ENCODE measurements around the gene PTPRG.
"Not testable (repeated sequence)": the region's sequence is repeated elsewhere in the genome, so short reads cannot be mapped to it uniquely, and the experiment has no call there.

Gene PTPRG

GRCh38 chr3:61688307-61688984 is 127.1 kb downstream of the PTPRG start:
- no peak for DNase-seq

- no peak for DNase-seq
These were observed 128.6 kb downstream of the PTPRG start for GRCh38 chr3:61690016-61690415.

- DNase-seq, result no peak
These were observed 130.1 kb downstream of the PTPRG start for GRCh38 chr3:61691466-61691865.

- no peak for DNase-seq
These were observed 135.9 kb downstream of the PTPRG start for GRCh38 chr3:61697301-61697700.

GRCh38 chr3:61698278-61699072 is 137.1 kb downstream of the PTPRG start:
- not testable (repeated sequence) for DNase-seq

- DNase-seq, result no peak
These were observed 138.3 kb downstream of the PTPRG start for GRCh38 chr3:61699622-61700021.

- DNase-seq, result no peak
These were observed 139.6 kb downstream of the PTPRG start for GRCh38 chr3:61701011-61701410.

- no peak for DNase-seq
These were observed 141.1 kb downstream of the PTPRG start for GRCh38 chr3:61702453-61702852.

- no peak for DNase-seq
These were observed 143.4 kb downstream of the PTPRG start for GRCh38 chr3:61704807-61705206.

- DNase-seq, result no peak
These were observed 146.1 kb downstream of the PTPRG start for GRCh38 chr3:61707492-61707891.

- not testable (repeated sequence) for DNase-seq
These were observed 149.5 kb downstream of the PTPRG start for GRCh38 chr3:61710920-61711319.

GRCh38 chr3:61714225-61714624 is 152.9 kb downstream of the PTPRG start:
- DNase-seq, result no peak

- DNase-seq, result no peak
These were observed 154.6 kb downstream of the PTPRG start for GRCh38 chr3:61715886-61716527.

- not testable (repeated sequence) for DNase-seq
These were observed 155.3 kb downstream of the PTPRG start for GRCh38 chr3:61716693-61717092.

- DNase-seq, result no peak
These were observed 157.2 kb downstream of the PTPRG start for GRCh38 chr3:61718565-61718964.

GRCh38 chr3:61719278-61719977 is 158.1 kb downstream of the PTPRG start:
- DNase-seq, result no peak

GRCh38 chr3:61723038-61723437 is 161.7 kb downstream of the PTPRG start:
- DNase-seq, result no peak

GRCh38 chr3:61724183-61724582 is 162.8 kb downstream of the PTPRG start:
- no peak for DNase-seq

- DNase-seq, result no peak
These were observed 163.4 kb downstream of the PTPRG start for GRCh38 chr3:61724801-61725200.

- DNase-seq, result no peak
These were observed 164.5 kb downstream of the PTPRG start for GRCh38 chr3:61725851-61726333.

- DNase-seq, result no peak
These were observed 166.1 kb downstream of the PTPRG start for GRCh38 chr3:61727435-61727834.

GRCh38 chr3:61729038-61729634 is 167.8 kb downstream of the PTPRG start:
- no peak for DNase-seq

GRCh38 chr3:61730056-61730455 is 168.7 kb downstream of the PTPRG start:
- DNase-seq, result no peak
